Activated naive CD8-positive, alpha-beta T cell treated with anti-CD3 and anti-CD28 coated beads for 36 hours (primary cell): ENCODE data around the gene KAT7. TPM values are rescaled to one million over a fixed set of nuclear protein-coding genes. Genes with fewer than 3 reads are reported as not detected.

Experiments used
- DNase-seq: peaks from one replicate; pipeline ENCODE4 v3.0.0; 2021
- H3K27ac Mint-ChIP-seq: one replicate; pipeline ENCODE4 v1.8.0; 2022; ENCODE audit warnings: mild to moderate bottlenecking, moderate library complexity, mixed read lengths
- H3K27me3 Mint-ChIP-seq: one replicate; pipeline ENCODE4 v1.8.0; 2022; ENCODE audit warnings: mild to moderate bottlenecking, mixed read lengths
- H3K36me3 Mint-ChIP-seq: one replicate; pipeline ENCODE4 v1.8.0; 2021; ENCODE audit warnings: mild to moderate bottlenecking, mixed read lengths
- H3K4me1 Mint-ChIP-seq: one replicate; pipeline ENCODE4 v1.8.0; 2021; ENCODE audit warnings: mixed read lengths
- H3K4me3 Mint-ChIP-seq: one replicate; pipeline ENCODE4 v1.8.0; 2022; ENCODE audit warnings: mild to moderate bottlenecking, moderate library complexity, mixed read lengths
- H3K9me3 Mint-ChIP-seq: one replicate; pipeline ENCODE4 v1.8.0; 2022; ENCODE audit warnings: mixed read lengths
- total RNA-seq, 2 experiments: library from RNA; stranded (reverse); gene quantifications; one replicate each; pipeline ENCODE4 v1.2.3, GENCODE V29; 2021

KAT7 gene
- total RNA-seq, 2 experiments from 2014 or later: 65.9 to 67.2 TPM

- peaks cover 4% of the 10 kb centered on the region for H3K36me3 Mint-ChIP-seq
- no peak for DNase-seq
- no peaks in the 10 kb centered on the region for H3K9me3 Mint-ChIP-seq
- H3K4me1 Mint-ChIP-seq: peaks cover 4% of the 10 kb centered on the region
- H3K4me3 Mint-ChIP-seq: no peak overlapping the region
- no peak overlapping the region for H3K27ac Mint-ChIP-seq
- no peaks in the 10 kb centered on the region for H3K27me3 Mint-ChIP-seq
These were observed 47.9 kb downstream of the KAT7 start for GRCh38 chr17:49836111-49837030.

- peaks cover 4% of the 10 kb centered on the region for H3K4me1 Mint-ChIP-seq
- H3K36me3 Mint-ChIP-seq: peaks cover 4% of the 10 kb centered on the region
- H3K4me3 Mint-ChIP-seq: no peak overlapping the region
- no peaks in the 10 kb centered on the region for H3K9me3 Mint-ChIP-seq
- no peaks in the 10 kb centered on the region for H3K27me3 Mint-ChIP-seq
- DNase-seq: no peak
- no peak overlapping the region for H3K27ac Mint-ChIP-seq
These were observed 51.0 kb downstream of the KAT7 start for GRCh38 chr17:49839455-49839854.

GRCh38 chr17:49841548-49841947 is 53.1 kb downstream of the KAT7 start:
- no peaks in the 10 kb centered on the region for H3K27me3 Mint-ChIP-seq

DNA sequence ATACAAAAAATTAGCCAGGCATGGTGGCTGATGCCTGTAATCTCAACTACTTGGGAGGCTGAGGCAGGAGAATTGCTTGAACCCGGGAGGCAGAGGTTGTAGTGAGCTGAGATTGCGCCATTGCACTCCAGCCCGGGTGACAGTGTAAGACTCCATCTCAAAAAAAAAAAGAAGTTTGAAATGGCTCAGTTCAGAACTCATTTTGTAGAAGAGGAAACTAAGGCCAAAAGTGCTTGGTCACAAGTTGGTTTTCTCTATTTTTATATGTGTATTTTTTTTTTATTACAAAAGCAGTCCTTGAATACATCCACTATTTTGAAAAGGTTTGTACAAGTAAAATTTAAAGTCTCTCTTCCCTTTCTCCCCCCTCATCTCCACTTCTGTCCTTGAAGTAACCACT is 53.9 kb downstream of the KAT7 start:
- Mint-ChIP-seq H3K4me3 (no peak overlapping the region), H3K27me3 (no peaks in the 10 kb centered on the region), H3K27ac (no peak overlapping the region), H3K4me1 (peaks cover 4% of the 10 kb centered on the region), H3K9me3 (no peaks in the 10 kb centered on the region), H3K36me3 (no peaks in the 10 kb centered on the region)
- no peak for DNase-seq

More at GRCh38 chr17:49841548-49841947, 53.1 kb downstream of the KAT7 start:
- peaks cover 4% of the 10 kb centered on the region for H3K4me1 Mint-ChIP-seq
- H3K27ac Mint-ChIP-seq: no peak overlapping the region
- H3K9me3 Mint-ChIP-seq: no peaks in the 10 kb centered on the region
- no peak overlapping the region for H3K4me3 Mint-ChIP-seq
- DNase-seq: no peak
- no peaks in the 10 kb centered on the region for H3K36me3 Mint-ChIP-seq

DNA sequence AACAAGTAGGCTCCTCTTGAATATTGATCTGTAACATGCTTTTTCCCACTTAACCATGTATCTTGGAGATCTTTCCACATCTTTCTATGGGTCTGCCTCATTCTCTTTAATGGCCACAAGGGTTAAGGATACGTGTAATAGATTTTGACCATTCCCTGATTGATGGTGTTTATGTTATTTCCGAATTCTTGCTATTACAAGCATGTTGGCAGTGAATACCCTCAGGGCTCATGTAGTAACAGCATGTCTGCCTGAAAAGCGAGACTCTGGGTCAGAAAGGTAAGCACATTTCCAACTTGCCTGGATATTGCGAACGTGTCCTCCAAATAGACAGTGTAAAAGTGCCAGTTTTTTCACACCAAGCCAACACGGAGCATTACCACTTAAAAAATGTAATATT is 54.4 kb downstream of the KAT7 start:
- Mint-ChIP-seq H3K9me3 (no peaks in the 10 kb centered on the region), H3K4me1 (peaks cover 4% of the 10 kb centered on the region), H3K27me3 (no peaks in the 10 kb centered on the region), H3K36me3 (no peaks in the 10 kb centered on the region), H3K27ac (no peak overlapping the region), H3K4me3 (no peak overlapping the region)
- DNase-seq: no peak

DNA sequence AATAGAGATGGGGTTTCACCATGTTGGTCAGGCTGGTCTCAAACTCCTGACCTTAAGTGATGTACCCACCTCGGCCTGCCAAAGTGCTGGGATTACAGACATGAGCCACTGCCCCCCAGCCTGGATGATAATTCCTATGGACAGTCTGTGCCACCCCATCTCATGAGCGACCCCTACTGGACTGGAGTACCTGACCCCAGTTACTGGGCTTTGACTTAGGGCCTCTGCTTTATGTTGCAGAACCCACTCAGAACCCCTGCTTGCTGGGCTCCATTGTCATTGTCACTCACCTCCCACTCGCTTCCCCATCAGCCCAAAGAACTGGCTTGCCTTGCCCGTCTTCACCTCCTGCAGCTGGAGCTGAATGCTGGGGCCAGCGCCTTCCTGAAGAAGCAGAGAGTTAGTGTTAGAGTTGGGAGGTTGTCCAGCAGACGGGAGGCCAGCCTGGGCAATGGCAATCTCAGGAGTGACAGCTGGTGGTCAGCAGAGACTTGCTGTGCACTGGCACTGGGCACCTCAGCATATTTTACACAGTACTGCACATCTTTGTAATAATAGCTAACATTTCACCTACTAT is 55.4 kb downstream of the KAT7 start:
- Mint-ChIP-seq H3K4me1 (peaks cover 4% of the 10 kb centered on the region), H3K27me3 (no peaks in the 10 kb centered on the region), H3K36me3 (no peaks in the 10 kb centered on the region), H3K27ac (no peak overlapping the region), H3K9me3 (no peaks in the 10 kb centered on the region), H3K4me3 (no peak overlapping the region)
- no peak for DNase-seq

DNA sequence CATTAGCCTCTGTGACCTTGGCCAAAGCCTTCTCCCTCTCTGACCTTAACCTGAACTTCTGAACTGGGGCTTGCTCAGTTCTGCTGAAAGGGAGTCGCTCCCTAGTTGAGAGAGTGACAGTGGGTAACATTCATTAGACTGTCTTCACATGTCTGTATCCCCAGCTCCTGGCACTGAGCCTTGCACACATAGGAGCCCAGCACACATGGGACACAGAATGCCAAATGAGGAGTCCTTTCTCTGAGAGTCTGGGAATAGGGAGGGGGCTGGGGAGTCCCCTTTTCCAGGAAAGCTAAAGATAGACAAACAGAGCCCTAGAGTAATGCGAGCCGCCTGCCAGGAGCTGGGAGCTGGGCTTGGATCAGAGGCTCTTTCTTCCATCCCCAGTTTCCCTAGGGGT is 56.8 kb downstream of the KAT7 start:
- Mint-ChIP-seq H3K4me3 (no peak overlapping the region), H3K27me3 (no peaks in the 10 kb centered on the region), H3K27ac (no peak overlapping the region), H3K36me3 (no peaks in the 10 kb centered on the region), H3K4me1 (peaks cover 4% of the 10 kb centered on the region), H3K9me3 (no peaks in the 10 kb centered on the region)
- DNase-seq: no peak

GRCh38 chr17:49846938-49847712 is 58.6 kb downstream of the KAT7 start:
- no peak overlapping the region for H3K4me3 Mint-ChIP-seq
- no peak for DNase-seq
- H3K27me3 Mint-ChIP-seq: no peaks in the 10 kb centered on the region
- H3K4me1 Mint-ChIP-seq: peaks cover 15% of the 10 kb centered on the region
- no peaks in the 10 kb centered on the region for H3K9me3 Mint-ChIP-seq
- no peaks in the 10 kb centered on the region for H3K36me3 Mint-ChIP-seq
- H3K27ac Mint-ChIP-seq: no peak overlapping the region

GRCh38 chr17:49848019-49848473 is 59.6 kb downstream of the KAT7 start, which contains the start of gene TAC4:
Gene TAC4 (minus strand): TSS chr17:49848069. CDS start chr17:49848017, 52 bp downstream.
- Mint-ChIP-seq H3K9me3 (no peaks in the 10 kb centered on the region), H3K4me3 (no peak within 1 kb of the TSS)

GRCh38 chr17:49848739-49849138 is 60.3 kb downstream of the KAT7 start:
- Mint-ChIP-seq H3K27ac (no peak overlapping the region), H3K4me3 (no peak overlapping the region), H3K27me3 (no peaks in the 10 kb centered on the region), H3K9me3 (no peaks in the 10 kb centered on the region), H3K4me1 (peaks cover 16% of the 10 kb centered on the region), H3K36me3 (no peaks in the 10 kb centered on the region)
- DNase-seq: no peak

More at GRCh38 chr17:49848019-49848473, 59.6 kb downstream of the KAT7 start, which contains the start of gene TAC4:
- Mint-ChIP-seq H3K27ac (no peak within 1 kb of the TSS), H3K4me1 (peaks cover 16% of the 10 kb centered on the region), H3K36me3 (no peaks in the 10 kb centered on the region), H3K27me3 (no peaks in the 10 kb centered on the region)
- no peak for DNase-seq

DNA sequence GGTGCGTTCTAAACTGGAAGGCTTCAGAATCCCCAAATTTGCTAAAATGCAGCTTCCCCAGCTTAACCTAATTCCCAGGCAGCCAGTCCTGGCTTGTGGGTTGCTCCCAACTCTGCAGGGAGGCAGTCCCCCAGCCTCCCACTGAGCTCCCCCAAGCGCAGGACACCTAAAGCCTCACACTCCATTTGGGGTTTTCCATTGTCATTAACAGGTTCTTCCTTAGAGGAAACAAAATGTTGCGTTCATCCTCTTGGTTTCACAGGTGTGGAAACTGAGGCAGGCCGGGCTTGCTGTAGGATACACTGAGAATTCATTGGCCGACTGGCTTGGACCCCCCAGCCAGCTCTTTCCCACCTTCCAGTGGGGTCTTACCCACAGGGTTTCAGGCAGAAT is 61.7 kb downstream of the KAT7 start:
- DNase-seq: no peak
- H3K27me3 Mint-ChIP-seq: no peaks in the 10 kb centered on the region
- no peaks in the 10 kb centered on the region for H3K9me3 Mint-ChIP-seq
- no peaks in the 10 kb centered on the region for H3K36me3 Mint-ChIP-seq
- H3K27ac Mint-ChIP-seq: no peak overlapping the region
- H3K4me1 Mint-ChIP-seq: peaks cover 12% of the 10 kb centered on the region
- peak overlapping the region; percentile 80 for H3K4me3 Mint-ChIP-seq

DNA sequence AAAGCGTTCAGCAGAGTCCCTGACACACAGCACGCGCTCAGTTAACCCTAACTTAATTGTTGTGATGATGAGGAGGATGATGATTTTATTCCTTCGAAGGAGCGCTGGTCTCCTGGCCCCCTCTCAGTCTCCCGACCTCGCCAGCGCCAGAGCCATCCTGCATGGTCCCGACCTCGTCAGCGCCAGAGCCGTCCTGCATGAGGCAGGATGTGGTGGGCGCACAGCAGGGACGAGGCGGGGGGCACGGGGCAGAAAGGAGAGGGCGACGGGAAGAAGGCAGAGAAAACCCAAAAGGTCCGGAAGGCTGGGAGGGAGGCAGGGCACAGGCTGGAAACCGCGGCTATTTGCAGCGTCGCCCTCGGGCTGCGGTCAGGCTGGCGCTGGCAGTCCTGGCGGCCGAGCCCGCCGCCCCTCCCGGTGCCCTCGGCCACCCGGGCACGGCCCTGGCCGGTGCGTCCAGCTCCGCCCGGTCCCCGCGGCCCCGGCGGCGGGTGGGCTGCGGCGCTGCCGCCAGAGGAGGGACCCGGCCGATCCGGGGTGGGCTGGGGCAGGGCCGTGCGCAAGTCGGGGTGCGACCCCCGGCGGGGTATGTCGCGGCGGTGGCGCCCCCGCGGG is 62.4 kb downstream of the KAT7 start:
- DNase-seq: peak; percentile 14
- Mint-ChIP-seq H3K27ac (peak overlapping the region; percentile 76), H3K4me3 (peak overlapping the region; percentile 80), H3K36me3 (no peaks in the 10 kb centered on the region), H3K4me1 (peaks cover 12% of the 10 kb centered on the region), H3K9me3 (no peaks in the 10 kb centered on the region), H3K27me3 (no peaks in the 10 kb centered on the region)

DNA sequence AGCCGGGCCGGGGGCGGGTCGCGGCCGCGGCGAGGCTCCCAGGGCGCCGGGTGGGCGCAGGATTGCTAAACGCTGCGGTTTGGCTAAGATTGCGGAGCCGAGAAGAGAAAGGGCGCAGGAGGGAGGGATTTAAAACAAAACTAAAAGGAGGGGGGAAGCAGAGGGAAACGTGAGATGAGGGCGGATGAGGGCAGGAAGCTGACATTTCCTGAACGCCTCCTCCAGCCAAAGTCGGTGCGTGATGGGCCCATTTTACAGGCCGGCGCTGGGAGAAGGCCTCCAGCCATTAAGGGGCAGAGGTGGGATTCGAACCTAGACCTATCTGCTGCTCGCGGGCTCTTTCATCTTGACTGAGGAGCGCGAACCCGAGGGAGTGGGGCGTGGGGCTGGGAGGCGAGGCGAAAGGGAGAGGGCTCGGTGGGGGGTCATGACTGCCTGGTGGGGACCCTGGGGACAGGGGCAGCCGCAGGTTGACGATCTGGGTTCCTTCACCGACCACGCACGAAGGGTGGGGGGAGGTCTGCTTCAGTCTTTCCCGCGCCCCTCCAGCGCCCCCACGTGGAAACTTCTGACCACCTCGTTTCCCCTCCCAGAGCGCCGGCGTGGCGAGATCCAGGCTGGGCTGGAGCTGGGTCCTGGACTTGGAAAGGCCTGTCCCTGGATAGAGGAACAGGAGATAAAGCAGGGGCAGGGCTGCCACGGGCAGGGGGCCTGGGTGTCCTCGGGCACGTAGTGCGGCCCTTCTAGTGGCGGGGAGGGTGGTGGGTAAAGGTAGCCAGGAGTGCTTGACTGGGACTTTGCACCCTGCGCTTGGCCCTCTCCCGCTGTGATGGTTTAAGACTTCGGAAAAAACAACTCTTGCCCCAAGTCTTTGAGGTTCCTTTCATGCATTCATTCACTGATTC is 63.2 kb downstream of the KAT7 start:
- Mint-ChIP-seq H3K27me3 (no peaks in the 10 kb centered on the region), H3K4me1 (peaks cover 12% of the 10 kb centered on the region), H3K36me3 (no peaks in the 10 kb centered on the region), H3K27ac (peak overlapping the region; percentile 78), H3K9me3 (no peaks in the 10 kb centered on the region), H3K4me3 (peak overlapping the region; percentile 77)
- peak; percentile 68 for DNase-seq

DNA sequence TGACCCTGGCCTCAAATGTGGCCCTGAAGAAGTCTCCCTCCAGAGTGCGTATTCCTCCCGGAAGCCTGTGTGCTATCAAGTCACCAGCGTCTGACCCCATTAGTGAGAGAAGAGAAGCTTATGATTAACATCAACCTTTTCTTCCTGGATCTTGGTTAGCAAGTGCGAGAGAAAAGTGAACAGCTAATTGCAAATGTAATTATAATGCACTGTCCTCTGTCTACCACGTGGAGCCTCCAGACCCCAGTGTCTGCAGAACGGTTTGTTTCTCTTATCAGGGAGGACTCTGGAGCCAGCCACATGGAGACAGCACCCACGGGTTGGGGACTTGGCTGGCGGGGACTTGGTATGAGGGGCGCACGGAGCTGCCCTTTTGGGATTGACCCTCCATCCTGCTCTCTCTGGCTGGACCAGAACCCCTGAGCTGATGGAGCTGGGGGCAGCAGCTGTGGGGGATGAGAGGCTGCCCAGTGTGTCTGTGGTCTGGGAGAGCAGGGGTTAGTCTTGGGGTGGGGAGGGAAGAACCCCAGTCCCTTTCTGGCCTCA is 65.1 kb downstream of the KAT7 start:
- H3K4me3 Mint-ChIP-seq: no peak overlapping the region
- H3K9me3 Mint-ChIP-seq: no peaks in the 10 kb centered on the region

More for the DNA sequence above, 65.1 kb downstream of the KAT7 start:
- H3K27ac Mint-ChIP-seq: no peak overlapping the region
- peaks cover 12% of the 10 kb centered on the region for H3K4me1 Mint-ChIP-seq
- DNase-seq: no peak
- H3K36me3 Mint-ChIP-seq: no peaks in the 10 kb centered on the region
- no peaks in the 10 kb centered on the region for H3K27me3 Mint-ChIP-seq
